ENCODE measurements around the gene TEX51.

TEX51 gene

GRCh38 chr2:126898636-126899035, at the start of gene TEX51:
Gene TEX51 (plus strand): TSS chr2:126898890. CDS start chr2:126898919, 29 bp downstream.
- DNase-seq (ENCODE audit: low spot score): no peak

- no peak for DNase-seq (ENCODE audit: low spot score)
These were observed 49.6 kb upstream of the TEX51 start for GRCh38 chr2:126849054-126849453.

GRCh38 chr2:126849486-126849885, 49.2 kb upstream of the TEX51 start:
- DNase-seq (ENCODE audit: low spot score): no peak

- DNase-seq (ENCODE audit: low spot score): no peak
These were observed 48.6 kb upstream of the TEX51 start for GRCh38 chr2:126849991-126850535.

- DNase-seq (ENCODE audit: low spot score): no peak
These were observed 47.8 kb upstream of the TEX51 start for GRCh38 chr2:126850940-126851339.

GRCh38 chr2:126851756-126852155, 46.9 kb upstream of the TEX51 start:
- DNase-seq (ENCODE audit: low spot score): no peak

- DNase-seq (ENCODE audit: low spot score): no peak
These were observed 46.3 kb upstream of the TEX51 start for GRCh38 chr2:126852361-126852760.

- DNase-seq (ENCODE audit: low spot score): no peak
These were observed 43.1 kb upstream of the TEX51 start for GRCh38 chr2:126855606-126856005.

GRCh38 chr2:126856403-126856802, 42.3 kb upstream of the TEX51 start:
- no peak for DNase-seq (ENCODE audit: low spot score)

GRCh38 chr2:126857502-126857901, 41.2 kb upstream of the TEX51 start:
- no peak for DNase-seq (ENCODE audit: low spot score)

GRCh38 chr2:126858013-126858412, 40.7 kb upstream of the TEX51 start:
- DNase-seq (ENCODE audit: low spot score): no peak

GRCh38 chr2:126858436-126858835, 40.3 kb upstream of the TEX51 start:
- DNase-seq (ENCODE audit: low spot score): no peak

- no peak for DNase-seq (ENCODE audit: low spot score)
These were observed 39.7 kb upstream of the TEX51 start for GRCh38 chr2:126858991-126859390.

- no peak for DNase-seq (ENCODE audit: low spot score)
These were observed 39.1 kb upstream of the TEX51 start for GRCh38 chr2:126859631-126860030.

- DNase-seq (ENCODE audit: low spot score): no peak
These were observed 38.3 kb upstream of the TEX51 start for GRCh38 chr2:126860385-126860784.

GRCh38 chr2:126862730-126863129, 36.0 kb upstream of the TEX51 start:
- no peak for DNase-seq (ENCODE audit: low spot score)

GRCh38 chr2:126863336-126864015, 35.2 kb upstream of the TEX51 start:
- no peak for DNase-seq (ENCODE audit: low spot score)

GRCh38 chr2:126864861-126865260, 33.8 kb upstream of the TEX51 start:
- no peak for DNase-seq (ENCODE audit: low spot score)

- no peak for DNase-seq (ENCODE audit: low spot score)
These were observed 32.2 kb upstream of the TEX51 start for GRCh38 chr2:126866451-126866850.

- no peak for DNase-seq (ENCODE audit: low spot score)
These were observed 23.7 kb upstream of the TEX51 start for GRCh38 chr2:126874961-126875360.

GRCh38 chr2:126876631-126877030, 22.1 kb upstream of the TEX51 start:
- no peak for DNase-seq (ENCODE audit: low spot score)

- DNase-seq (ENCODE audit: low spot score): no peak
These were observed 21.6 kb upstream of the TEX51 start for GRCh38 chr2:126877041-126877440.

GRCh38 chr2:126877861-126878565, 20.7 kb upstream of the TEX51 start:
- no peak for DNase-seq (ENCODE audit: low spot score)
